Measurements from ENCODE around the gene PTPRM. TPM values are rescaled to one million over a fixed set of nuclear protein-coding genes. Genes with fewer than 3 reads are reported as not detected.

Gene PTPRM
- total and polyA plus RNA-seq, 2 of the 8 experiments (the other 6 are each of a cell fraction or from before 2014, with no cell fraction given), result 4.1 to 7.0 TPM

DNA sequence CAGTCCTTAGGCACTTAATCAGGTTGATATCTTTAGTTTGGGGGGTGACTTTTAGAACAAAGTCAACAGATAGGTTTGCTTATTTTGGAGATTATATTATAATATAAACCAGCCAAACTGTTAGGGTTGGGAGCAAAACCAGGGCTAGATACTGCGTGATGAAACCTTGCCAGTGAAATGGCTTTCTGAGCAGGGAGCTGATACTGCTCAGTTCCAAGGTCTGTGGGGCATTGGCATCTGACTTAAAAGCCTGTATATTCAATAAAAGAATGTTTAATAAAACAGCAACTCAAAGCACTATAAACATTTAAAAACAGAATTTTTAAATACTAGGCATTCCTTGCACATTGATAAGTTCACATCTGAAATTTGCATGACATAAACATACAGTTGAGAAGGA, 19.3 kb downstream of the PTPRM start:
- Histone ChIP-seq H3K23me2 (ENCODE audit: low read depth, low read length) (no peaks in the 10 kb centered on the region), H3K79me2 (ENCODE audit: control insufficient read depth in 1 of 2, insufficient read depth in 2 of 2, low read length in 2 of 2) (no peaks in the 10 kb centered on the region; a peak in 1 of 4 replicates), H2BK120ac (replicated peaks; ENCODE audit: low read depth, low read length) (no peak overlapping the region), H2BK20ac (ENCODE audit: low read length) (no peak overlapping the region), H2BK15ac (ENCODE audit: low read length) (no peak overlapping the region), H3K36me3 (ENCODE audit: control insufficient read depth in 2 of 4, insufficient read depth in 4 of 4, low read length in 3 of 4) (no peaks in the 10 kb centered on the region), H3K14ac (ENCODE audit: insufficient read length) (no peak overlapping the region), H4K8ac (ENCODE audit: extremely low read depth, insufficient read depth, low read length) (no peak overlapping the region), H4K5ac (ENCODE audit: insufficient read length, low read depth, low read length) (no peak overlapping the region), H4K20me1 (replicated peaks in 1 of 2; ENCODE audit: control insufficient read depth in 1 of 2, insufficient read depth in 2 of 2, low read length in 2 of 2) (no peaks in the 10 kb centered on the region), H3K4me1 (replicated peaks in 1 of 4; ENCODE audit: control insufficient read depth in 3 of 4, insufficient read depth in 4 of 4, low read length in 3 of 4) (no peaks in the 10 kb centered on the region), H2AK5ac (ENCODE audit: low read depth, low read length) (no peak overlapping the region), H2BK12ac (ENCODE audit: low read depth, low read length) (no peak overlapping the region), H3K9ac (replicated peaks in 1 of 4; ENCODE audit: extremely low read depth in 1 of 4, low read depth in 3 of 4, low read length in 3 of 4) (no peak overlapping the region), H3K56ac (replicated peaks; ENCODE audit: insufficient read length, low read depth, low read length) (no peak overlapping the region), H3K23ac (ENCODE audit: insufficient read length) (no peak overlapping the region), H3K27ac (ENCODE audit: low read depth, low read length) (no peak overlapping the region), H3K4me3 (ENCODE audit: extremely low read depth in 1 of 4, insufficient read depth in 2 of 4, low read depth in 3 of 4, low read length in 4 of 4) (no peak overlapping the region), H2BK5ac (ENCODE audit: low read depth, low read length) (no peak overlapping the region), H3K4me2 (ENCODE audit: insufficient read depth in 1 of 2, low read depth in 2 of 2, low read length in 2 of 2) (no peak overlapping the region), H3K79me1 (ENCODE audit: low read depth, low read length) (no peaks in the 10 kb centered on the region), H3K18ac (ENCODE audit: extremely low read depth, low read length) (no peak overlapping the region), H3K4ac (replicated peaks; ENCODE audit: insufficient read length, low read depth, low read length) (no peak overlapping the region), H3K9me3 (ENCODE audit: insufficient read depth in 2 of 2, low read depth in 1 of 2, low read length in 1 of 2) (no peaks in the 10 kb centered on the region), H3K27me3 (replicated peaks in 1 of 4; ENCODE audit: control insufficient read depth in 3 of 4, extremely low read depth in 1 of 4, insufficient read depth in 3 of 4, low read length in 3 of 4) (no peaks in the 10 kb centered on the region), H4K91ac (replicated peaks; ENCODE audit: insufficient read length, low read length) (no peak overlapping the region), H2AFZ (ENCODE audit: low read length) (no peak overlapping the region)
- POLR2A ChIA-PET (ENCODE audit: partially characterized antibody), result no interaction called here
- CTCF ChIA-PET (ENCODE audit: partially characterized antibody), result interaction anchor here (0.6 kb wide), 1 partner anchor 83 kb away, joined by 3 read pairs; no protein-coding TSS in a partner anchor
- WGBS, 2 experiments (ENCODE audit: extremely low coverage in 1 of 2, insufficient coverage in 1 of 2, insufficient read length in 1 of 2, insufficient replicate concordance in 2 of 2, low coverage in 1 of 2, low lambda C conversion rate in 2 of 2, missing lambda C conversion rate in 1 of 2), result 87% methylated on average over 1 of the region's 1 CpG; no CpG with 5 or more reads in 1 of the 2 experiments
- DNase-seq (ENCODE audit: low read depth in 1 of 2, low spot score in 2 of 2) (no peak), FAIRE-seq (no peak)
- TF ChIP-seq TAF1 (IDR thresholded peaks at IDR 0.05; ENCODE audit: low read depth, low read length), result no peak
- TF ChIP-seq SIN3A (conservative IDR thresholded peaks at IDR 0.05 in 1 of 2, IDR thresholded peaks at IDR 0.05 in 1 of 2; ENCODE audit: low read depth in 1 of 2, low read length in 2 of 2), result no peak
- no peak for TF ChIP-seq POLR2AphosphoS5 (IDR thresholded peaks at IDR 0.05; ENCODE audit: low read depth, low read length)
- TF ChIP-seq CBX8 (IDR thresholded peaks at IDR 0.05; ENCODE audit: borderline replicate concordance, low read depth, low read length), result no peak
- TF ChIP-seq CHD2 (IDR thresholded peaks at IDR 0.05; ENCODE audit: low read length), result no peak
- TF ChIP-seq KDM5A (IDR thresholded peaks at IDR 0.05; ENCODE audit: low read length), result no peak
- TF ChIP-seq, protein P1, sequence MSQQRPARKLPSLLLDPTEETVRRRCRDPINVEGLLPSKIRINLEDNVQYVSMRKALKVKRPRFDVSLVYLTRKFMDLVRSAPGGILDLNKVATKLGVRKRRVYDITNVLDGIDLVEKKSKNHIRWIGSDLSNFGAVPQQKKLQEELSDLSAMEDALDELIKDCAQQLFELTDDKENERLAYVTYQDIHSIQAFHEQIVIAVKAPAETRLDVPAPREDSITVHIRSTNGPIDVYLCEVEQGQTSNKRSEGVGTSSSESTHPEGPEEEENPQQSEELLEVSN (IDR thresholded peaks at IDR 0.05), result no peak
- TF ChIP-seq, protein P2, sequence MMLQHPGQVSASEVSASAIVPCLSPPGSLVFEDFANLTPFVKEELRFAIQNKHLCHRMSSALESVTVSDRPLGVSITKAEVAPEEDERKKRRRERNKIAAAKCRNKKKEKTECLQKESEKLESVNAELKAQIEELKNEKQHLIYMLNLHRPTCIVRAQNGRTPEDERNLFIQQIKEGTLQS (IDR thresholded peaks at IDR 0.05; ENCODE audit: insufficient read depth, low read depth, low read length), result no peak
- TF ChIP-seq, protein P3, sequence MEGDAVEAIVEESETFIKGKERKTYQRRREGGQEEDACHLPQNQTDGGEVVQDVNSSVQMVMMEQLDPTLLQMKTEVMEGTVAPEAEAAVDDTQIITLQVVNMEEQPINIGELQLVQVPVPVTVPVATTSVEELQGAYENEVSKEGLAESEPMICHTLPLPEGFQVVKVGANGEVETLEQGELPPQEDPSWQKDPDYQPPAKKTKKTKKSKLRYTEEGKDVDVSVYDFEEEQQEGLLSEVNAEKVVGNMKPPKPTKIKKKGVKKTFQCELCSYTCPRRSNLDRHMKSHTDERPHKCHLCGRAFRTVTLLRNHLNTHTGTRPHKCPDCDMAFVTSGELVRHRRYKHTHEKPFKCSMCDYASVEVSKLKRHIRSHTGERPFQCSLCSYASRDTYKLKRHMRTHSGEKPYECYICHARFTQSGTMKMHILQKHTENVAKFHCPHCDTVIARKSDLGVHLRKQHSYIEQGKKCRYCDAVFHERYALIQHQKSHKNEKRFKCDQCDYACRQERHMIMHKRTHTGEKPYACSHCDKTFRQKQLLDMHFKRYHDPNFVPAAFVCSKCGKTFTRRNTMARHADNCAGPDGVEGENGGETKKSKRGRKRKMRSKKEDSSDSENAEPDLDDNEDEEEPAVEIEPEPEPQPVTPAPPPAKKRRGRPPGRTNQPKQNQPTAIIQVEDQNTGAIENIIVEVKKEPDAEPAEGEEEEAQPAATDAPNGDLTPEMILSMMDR (IDR thresholded peaks at IDR 0.05; ENCODE audit: control extremely low read depth in 1 of 3, insufficient read depth in 1 of 3, low read depth in 1 of 3, low read length in 3 of 3), result no peak
- no peak for TF ChIP-seq NRF1 (IDR thresholded peaks at IDR 0.05; ENCODE audit: low read depth, low read length)
- no peak for TF ChIP-seq GABPA (IDR thresholded peaks at IDR 0.05; ENCODE audit: borderline replicate concordance, insufficient read depth, low read length)
